Endodermal cell (in vitro differentiated cells): Measurements from ENCODE around the gene DENND4C. TPM values are rescaled to one million over a fixed set of nuclear protein-coding genes. Genes with fewer than 3 reads are reported as not detected.
A peak's percentile ranks its signal among the peaks of the same experiment; 100 is the strongest.

Experiments used
- DNase-seq: peaks from one replicate; pipeline ENCODE4 v3.0.0-alpha.2; 2017
- H3K27ac ChIP-seq: 2 replicates; pipeline ENCODE4 v1.5.1; 2013; ENCODE audit warnings: mild to moderate bottlenecking, low read depth, low read length, moderate library complexity
- H3K27me3 ChIP-seq: 2 replicates; pipeline ENCODE4 v1.6.1; 2013; ENCODE audit warnings: mild to moderate bottlenecking, low read length, moderate library complexity; ENCODE audit not compliant: insufficient read depth, control insufficient read depth, poor library complexity, severe bottlenecking
- H3K36me3 ChIP-seq: 2 replicates; pipeline ENCODE4 v1.7.0; 2013; ENCODE audit warnings: mild to moderate bottlenecking, low read length, moderate library complexity; ENCODE audit not compliant: control insufficient read depth, insufficient read depth
- H3K4me1 ChIP-seq: one replicate; pipeline ENCODE4 v1.7.0; 2013; ENCODE audit warnings: low read length; ENCODE audit not compliant: control insufficient read depth, insufficient read depth
- H3K4me3 ChIP-seq: 2 replicates; pipeline ENCODE4 v1.5.1; 2013; ENCODE audit warnings: mild to moderate bottlenecking, low read length, moderate library complexity
- H3K9ac ChIP-seq: 2 replicates; pipeline ENCODE4 v1.6.1; 2013; ENCODE audit warnings: mild to moderate bottlenecking, low read length, moderate library complexity; ENCODE audit not compliant: poor library complexity, severe bottlenecking; ENCODE audit errors: extremely low read depth
- H3K9me3 ChIP-seq: 2 replicates; pipeline ENCODE4 v1.6.1; 2013; ENCODE audit warnings: mild to moderate bottlenecking, low read length, moderate library complexity; ENCODE audit not compliant: control insufficient read depth
- H3K27ac Mint-ChIP-seq: 2 replicates; pipeline ENCODE4 v1.8.0; 2020; ENCODE audit warnings: mixed read lengths
- H3K27me3 Mint-ChIP-seq: 2 replicates; pipeline ENCODE4 v1.8.0; 2021; ENCODE audit warnings: mild to moderate bottlenecking, mixed read lengths; ENCODE audit not compliant: insufficient read depth
- H3K36me3 Mint-ChIP-seq: 2 replicates; pipeline ENCODE4 v1.8.0; 2020; ENCODE audit warnings: low read depth, mixed read lengths
- H3K4me1 Mint-ChIP-seq: 2 replicates; pipeline ENCODE4 v1.8.0; 2020; ENCODE audit warnings: mixed read lengths
- H3K4me3 Mint-ChIP-seq: 2 replicates; pipeline ENCODE4 v1.8.0; 2020; ENCODE audit warnings: mild to moderate bottlenecking, moderate library complexity, mixed read lengths
- H3K9me3 Mint-ChIP-seq: 2 replicates; pipeline ENCODE4 v1.8.0; 2020; ENCODE audit warnings: mild to moderate bottlenecking, mixed read lengths
- WGBS, 2 experiments: methylation state at CpG; one replicate each; pipeline versions ENCODE4 v1.1.5 to v1.1.7; 2013; ENCODE audit warnings: missing lambda C conversion rate in 2 of 2, mixed read lengths in 1 of 2; ENCODE audit not compliant: insufficient coverage in 1 of 2, insufficient read length in 1 of 2; 5-methylcytosine and 5-hydroxymethylcytosine counted together
- total RNA-seq, 2 donors: library from RNA; stranded (reverse); fragmentation: NEBNext Ultra II Directional in 1 of 2; extraction: Animal tissue kit (Norgen Biotek cat#: 25700) in 1 of 2; gene quantifications; 2 replicates in 1 of 2; 3 replicates in 1 of 2; pipeline ENCODE4 v1.2.1, GENCODE V29; 2021
- TF ChIP-seq, protein P1 (sequence below): fragments of 200-600 bp; sonication (generic); conservative IDR thresholded peaks from 2 replicates; pipeline ENCODE4 v1.5.0; 2021; ENCODE audit warnings: antibody characterized with exemption, mild to moderate bottlenecking

Gene DENND4C
- total RNA-seq, 2 donors from 2014 or later = 25.4 to 27.2 TPM

DNA sequence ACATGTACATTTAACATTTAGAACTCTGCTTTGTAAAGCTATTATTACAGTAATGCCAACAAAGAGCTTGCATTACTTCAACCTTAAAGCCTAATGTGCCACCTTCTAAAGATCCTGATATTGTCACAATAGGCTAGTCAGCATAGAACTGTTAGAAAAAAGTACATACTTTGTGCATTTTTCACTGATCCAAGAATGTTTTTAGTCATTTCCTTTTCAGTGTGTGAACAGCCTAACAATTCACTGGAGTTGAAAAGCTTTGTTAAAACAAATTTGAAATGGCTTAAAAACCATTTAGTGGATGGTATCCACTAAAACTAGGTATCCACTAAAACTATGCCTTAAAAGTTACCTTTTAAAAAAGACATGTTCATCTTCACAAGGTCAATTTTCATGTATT lies 145.0 kb downstream of the DENND4C start:
- Mint-ChIP-seq H3K27me3 (no peaks in the 10 kb centered on the region), H3K9me3 (no peaks in the 10 kb centered on the region), H3K27ac (no peak overlapping the region), H3K4me3 (no peak overlapping the region), H3K4me1 (peaks cover 19% of the 10 kb centered on the region), H3K36me3 (peaks cover 64% of the 10 kb centered on the region)
- DNase-seq = no peak
- no peaks in the 10 kb centered on the region for H3K9me3 ChIP-seq
- no peak overlapping the region for H3K4me3 ChIP-seq
- no peak overlapping the region for H3K27ac ChIP-seq
- H3K27me3 ChIP-seq = no peaks in the 10 kb centered on the region
- H3K4me1 ChIP-seq = peaks cover 6% of the 10 kb centered on the region
- H3K9ac ChIP-seq = no peak overlapping the region
- peaks cover 63% of the 10 kb centered on the region for H3K36me3 ChIP-seq
- TF ChIP-seq, protein P1, sequence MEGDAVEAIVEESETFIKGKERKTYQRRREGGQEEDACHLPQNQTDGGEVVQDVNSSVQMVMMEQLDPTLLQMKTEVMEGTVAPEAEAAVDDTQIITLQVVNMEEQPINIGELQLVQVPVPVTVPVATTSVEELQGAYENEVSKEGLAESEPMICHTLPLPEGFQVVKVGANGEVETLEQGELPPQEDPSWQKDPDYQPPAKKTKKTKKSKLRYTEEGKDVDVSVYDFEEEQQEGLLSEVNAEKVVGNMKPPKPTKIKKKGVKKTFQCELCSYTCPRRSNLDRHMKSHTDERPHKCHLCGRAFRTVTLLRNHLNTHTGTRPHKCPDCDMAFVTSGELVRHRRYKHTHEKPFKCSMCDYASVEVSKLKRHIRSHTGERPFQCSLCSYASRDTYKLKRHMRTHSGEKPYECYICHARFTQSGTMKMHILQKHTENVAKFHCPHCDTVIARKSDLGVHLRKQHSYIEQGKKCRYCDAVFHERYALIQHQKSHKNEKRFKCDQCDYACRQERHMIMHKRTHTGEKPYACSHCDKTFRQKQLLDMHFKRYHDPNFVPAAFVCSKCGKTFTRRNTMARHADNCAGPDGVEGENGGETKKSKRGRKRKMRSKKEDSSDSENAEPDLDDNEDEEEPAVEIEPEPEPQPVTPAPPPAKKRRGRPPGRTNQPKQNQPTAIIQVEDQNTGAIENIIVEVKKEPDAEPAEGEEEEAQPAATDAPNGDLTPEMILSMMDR = no peak

DNA sequence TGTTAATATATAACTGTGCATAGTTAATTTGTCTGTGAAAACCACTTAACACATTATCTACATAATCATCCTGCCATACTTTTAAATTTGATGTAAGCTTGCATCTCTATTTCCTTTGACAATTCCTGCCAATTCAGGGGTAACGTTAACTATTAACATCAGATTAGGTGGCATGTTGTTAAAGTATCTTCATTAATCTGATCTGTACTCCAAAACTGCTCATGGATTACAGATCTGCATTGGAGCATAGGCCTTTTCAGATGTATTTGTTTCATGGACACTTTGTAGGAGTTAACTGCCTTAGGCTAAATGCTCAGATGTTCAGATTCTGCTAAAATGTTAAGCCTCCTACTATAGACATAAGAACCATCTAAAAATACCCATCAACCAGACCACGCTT lies 146.4 kb downstream of the DENND4C start:
- 83 to 97% methylated on average over 1 to 2 of the region's 2 CpGs for WGBS, 2 experiments
- H3K4me1 ChIP-seq = peaks cover 6% of the 10 kb centered on the region
- Mint-ChIP-seq H3K4me3 (peak overlapping the region; percentile 99), H3K27me3 (no peaks in the 10 kb centered on the region), H3K4me1 (peaks cover 22% of the 10 kb centered on the region), H3K27ac (peak overlapping the region; percentile 42), H3K36me3 (peaks cover 64% of the 10 kb centered on the region), H3K9me3 (no peaks in the 10 kb centered on the region)
- H3K9ac ChIP-seq = no peak overlapping the region
- no peaks in the 10 kb centered on the region for H3K9me3 ChIP-seq
- H3K4me3 ChIP-seq = peak overlapping the region; percentile 94
- DNase-seq = no peak
- no peak overlapping the region for H3K27ac ChIP-seq
- peaks cover 60% of the 10 kb centered on the region for H3K36me3 ChIP-seq
- H3K27me3 ChIP-seq = no peaks in the 10 kb centered on the region
- TF ChIP-seq, protein P1 = no peak

DNA sequence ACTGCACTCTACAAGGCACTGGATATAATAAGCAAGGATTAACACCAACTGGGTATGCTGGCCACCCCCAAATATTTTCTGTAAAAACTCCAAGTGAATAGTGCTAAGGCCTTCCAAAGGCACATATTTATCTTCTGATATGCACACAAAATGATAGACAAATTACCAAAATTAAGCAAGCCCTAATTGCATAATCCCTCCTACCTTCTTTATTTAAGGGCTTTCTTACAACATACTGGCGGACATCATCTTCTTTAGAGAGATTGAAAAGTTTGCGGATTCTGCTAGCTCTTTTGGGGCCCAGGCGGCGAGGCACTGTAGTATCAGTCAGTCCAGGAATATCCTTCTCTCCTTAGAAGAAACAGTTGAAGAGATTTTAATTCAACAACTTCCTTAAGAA lies 147.7 kb downstream of the DENND4C start:
- H3K27ac ChIP-seq = no peak overlapping the region
- TF ChIP-seq, protein P1 = no peak
- WGBS, 2 experiments = 82 to 83% methylated on average over 1 to 4 of the region's 4 CpGs
- H3K27me3 ChIP-seq = no peaks in the 10 kb centered on the region
- H3K36me3 ChIP-seq = peaks cover 60% of the 10 kb centered on the region
- no peak for DNase-seq
- Mint-ChIP-seq H3K27ac (peak overlapping the region; percentile 100), H3K9me3 (no peaks in the 10 kb centered on the region), H3K27me3 (no peaks in the 10 kb centered on the region), H3K4me3 (peak overlapping the region; percentile 99), H3K4me1 (peaks cover 22% of the 10 kb centered on the region), H3K36me3 (peaks cover 64% of the 10 kb centered on the region)
- peaks cover 6% of the 10 kb centered on the region for H3K4me1 ChIP-seq
- H3K4me3 ChIP-seq = peak overlapping the region; percentile 94
- no peaks in the 10 kb centered on the region for H3K9me3 ChIP-seq
- peak overlapping the region; percentile 98 for H3K9ac ChIP-seq
